ENCODE data around the gene APOBEC2.

DNA sequence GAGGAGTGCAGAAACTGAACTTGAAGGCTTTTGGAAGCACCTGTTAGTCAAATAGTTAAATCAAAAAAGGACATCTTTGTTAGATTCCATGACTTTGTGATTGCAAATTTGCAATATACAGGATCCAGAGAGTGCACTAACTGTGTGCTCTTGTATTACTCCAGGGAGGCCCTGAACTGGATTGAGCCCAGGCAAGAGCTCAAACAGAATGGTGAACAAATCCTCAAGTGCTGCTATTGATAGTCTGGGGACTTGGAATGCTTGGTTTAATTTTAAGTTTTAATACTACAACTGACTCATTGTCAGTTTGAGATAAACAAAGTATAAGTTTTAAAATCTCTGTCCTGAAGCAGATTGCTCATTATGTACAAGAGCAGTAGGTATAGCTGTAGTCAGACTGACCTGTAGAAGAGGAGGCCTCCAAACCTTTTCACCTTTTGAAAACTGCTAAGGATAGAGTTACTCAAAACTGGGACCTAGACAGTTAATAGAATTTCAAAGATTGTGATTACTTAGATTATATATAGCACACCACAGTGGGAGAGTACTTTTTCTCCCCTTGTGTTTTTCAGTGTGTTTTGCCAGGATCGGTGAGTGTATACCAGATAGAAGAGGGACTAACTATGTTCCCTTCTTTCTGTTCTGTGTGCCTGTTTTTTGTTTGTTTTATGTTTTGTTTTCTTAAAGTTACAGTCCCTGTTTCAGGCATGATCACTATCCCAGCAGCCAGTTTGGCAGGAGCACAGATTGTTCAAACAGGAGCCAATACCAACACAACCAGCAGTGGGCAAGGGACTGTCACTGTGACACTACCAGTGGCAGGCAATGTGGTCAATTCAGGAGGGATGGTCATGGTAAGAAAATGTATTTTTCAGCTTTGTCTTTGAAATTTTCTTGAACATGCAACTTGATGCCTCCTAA lies 38.1 kb downstream of the APOBEC2 start:
- TF ChIP-seq, protein P1, sequence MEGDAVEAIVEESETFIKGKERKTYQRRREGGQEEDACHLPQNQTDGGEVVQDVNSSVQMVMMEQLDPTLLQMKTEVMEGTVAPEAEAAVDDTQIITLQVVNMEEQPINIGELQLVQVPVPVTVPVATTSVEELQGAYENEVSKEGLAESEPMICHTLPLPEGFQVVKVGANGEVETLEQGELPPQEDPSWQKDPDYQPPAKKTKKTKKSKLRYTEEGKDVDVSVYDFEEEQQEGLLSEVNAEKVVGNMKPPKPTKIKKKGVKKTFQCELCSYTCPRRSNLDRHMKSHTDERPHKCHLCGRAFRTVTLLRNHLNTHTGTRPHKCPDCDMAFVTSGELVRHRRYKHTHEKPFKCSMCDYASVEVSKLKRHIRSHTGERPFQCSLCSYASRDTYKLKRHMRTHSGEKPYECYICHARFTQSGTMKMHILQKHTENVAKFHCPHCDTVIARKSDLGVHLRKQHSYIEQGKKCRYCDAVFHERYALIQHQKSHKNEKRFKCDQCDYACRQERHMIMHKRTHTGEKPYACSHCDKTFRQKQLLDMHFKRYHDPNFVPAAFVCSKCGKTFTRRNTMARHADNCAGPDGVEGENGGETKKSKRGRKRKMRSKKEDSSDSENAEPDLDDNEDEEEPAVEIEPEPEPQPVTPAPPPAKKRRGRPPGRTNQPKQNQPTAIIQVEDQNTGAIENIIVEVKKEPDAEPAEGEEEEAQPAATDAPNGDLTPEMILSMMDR (IDR thresholded peaks at IDR 0.05): no peak
- no peak for TF ChIP-seq EZH2 (IDR thresholded peaks at IDR 0.05; ENCODE audit: borderline replicate concordance, insufficient read depth, low read depth, low read length, poor library complexity, severe bottlenecking)
